Measurements from ENCODE around the gene DNAJC1.

DNAJC1 gene

GRCh38 chr10:21926949-21927348 is 76.6 kb downstream of the DNAJC1 start:
- H3K4me3 ChIP-seq (replicated peaks; ENCODE audit: low read depth, low read length): no peak overlapping the region
- DNase-seq (ENCODE audit: extremely low read depth, low read depth): peak; percentile 65
- no peak for TF ChIP-seq CTCF (IDR thresholded peaks at IDR 0.05; ENCODE audit: low read depth, low read length, missing control alignments)

- no peak for DNase-seq (ENCODE audit: extremely low read depth, low read depth)
- H3K4me3 ChIP-seq (replicated peaks; ENCODE audit: low read depth, low read length): no peak overlapping the region
- no peak for TF ChIP-seq CTCF (IDR thresholded peaks at IDR 0.05; ENCODE audit: low read depth, low read length, missing control alignments)
These were observed 77.1 kb downstream of the DNAJC1 start for GRCh38 chr10:21926358-21926925.

GRCh38 chr10:21925851-21926250 is 77.7 kb downstream of the DNAJC1 start:
- H3K4me3 ChIP-seq (replicated peaks; ENCODE audit: low read depth, low read length): no peak overlapping the region
- DNase-seq (ENCODE audit: extremely low read depth, low read depth): no peak
- no peak for TF ChIP-seq CTCF (IDR thresholded peaks at IDR 0.05; ENCODE audit: low read depth, low read length, missing control alignments)

- no peak overlapping the region for H3K4me3 ChIP-seq (replicated peaks; ENCODE audit: low read depth, low read length)
- no peak for DNase-seq (ENCODE audit: extremely low read depth, low read depth)
- no peak for TF ChIP-seq CTCF (IDR thresholded peaks at IDR 0.05; ENCODE audit: low read depth, low read length, missing control alignments)
These were observed 79.0 kb downstream of the DNAJC1 start for GRCh38 chr10:21924511-21924910.

- no peak for TF ChIP-seq CTCF (IDR thresholded peaks at IDR 0.05; ENCODE audit: low read depth, low read length, missing control alignments)
- no peak for DNase-seq (ENCODE audit: extremely low read depth, low read depth)
- no peak overlapping the region for H3K4me3 ChIP-seq (replicated peaks; ENCODE audit: low read depth, low read length)
These were observed 82.9 kb downstream of the DNAJC1 start for GRCh38 chr10:21920633-21921032.

- no peak overlapping the region for H3K4me3 ChIP-seq (replicated peaks; ENCODE audit: low read depth, low read length)
- no peak for DNase-seq (ENCODE audit: extremely low read depth, low read depth)
- TF ChIP-seq CTCF (IDR thresholded peaks at IDR 0.05; ENCODE audit: low read depth, low read length, missing control alignments): no peak
These were observed 83.6 kb downstream of the DNAJC1 start for GRCh38 chr10:21919906-21920305.

- TF ChIP-seq CTCF (IDR thresholded peaks at IDR 0.05; ENCODE audit: low read depth, low read length, missing control alignments): no peak
- DNase-seq (ENCODE audit: extremely low read depth, low read depth): no peak
- H3K4me3 ChIP-seq (replicated peaks; ENCODE audit: low read depth, low read length): no peak overlapping the region
These were observed 84.4 kb downstream of the DNAJC1 start for GRCh38 chr10:21919117-21919516.
